Activated T-helper 2 cell treated with anti-CD3 and anti-CD28 coated beads, Interferon-gamma antibody, Interleukin-2, Interleukin-4, amounts not matched to agents 10 μg/mL and 5 μg/mL and 100 μg/mL, durations not matched to agents 14 hours and 24 hours and 36 hours (primary cell): ENCODE results near the gene CTRL. TPM values are rescaled to one million over a fixed set of nuclear protein-coding genes. Genes with fewer than 3 reads are reported as not detected.
A peak's percentile ranks its signal among the peaks of the same experiment; 100 is the strongest.

Experiments used
- DNase-seq: peaks from one replicate; pipeline ENCODE4 v3.0.0; 2021; ENCODE audit warnings: low spot score
- H3K27ac Mint-ChIP-seq: one replicate; pipeline ENCODE4 v1.8.0; 2021; ENCODE audit warnings: mixed read lengths
- H3K27me3 Mint-ChIP-seq: one replicate; pipeline ENCODE4 v1.8.0; 2021; ENCODE audit warnings: low read depth, mixed read lengths
- H3K36me3 Mint-ChIP-seq: one replicate; pipeline ENCODE4 v1.8.0; 2021; ENCODE audit warnings: low read depth, mixed read lengths
- H3K4me1 Mint-ChIP-seq: one replicate; pipeline ENCODE4 v1.8.0; 2021; ENCODE audit warnings: low read depth, mixed read lengths
- H3K4me3 Mint-ChIP-seq: one replicate; pipeline ENCODE4 v1.8.0; 2021; ENCODE audit warnings: low read depth, mild to moderate bottlenecking, moderate library complexity, mixed read lengths
- H3K9me3 Mint-ChIP-seq: one replicate; pipeline ENCODE4 v1.8.0; 2021; ENCODE audit warnings: mixed read lengths
- intact Hi-C: fragments of 100-400 bp; cut with micrococcal nuclease; formaldehyde crosslinking; loops from one replicate; pipeline ENCODE4 v1.15.1; 2023
- total RNA-seq: library from RNA; stranded (reverse); gene quantifications from 2 replicates; pipeline ENCODE4 v1.2.3, GENCODE V29; 2022

Gene CTRL
- total RNA-seq, 1 donor from 2014 or later: 5.6 TPM

- H3K27ac Mint-ChIP-seq: no peak overlapping the region
- peaks cover 48% of the 10 kb centered on the region for H3K36me3 Mint-ChIP-seq
- H3K9me3 Mint-ChIP-seq: no peaks in the 10 kb centered on the region
- no peaks in the 10 kb centered on the region for H3K27me3 Mint-ChIP-seq
- peak; percentile 52 for DNase-seq
- H3K4me1 Mint-ChIP-seq: no peaks in the 10 kb centered on the region
- H3K4me3 Mint-ChIP-seq: no peak overlapping the region
- intact Hi-C loops: loop anchor here (1.0 kb wide), 2 partner anchors 44 to 156 kb away; no protein-coding TSS in a partner anchor
Observed at GRCh38 chr16:67883872-67884261, 47.8 kb downstream of the CTRL start.

DNA sequence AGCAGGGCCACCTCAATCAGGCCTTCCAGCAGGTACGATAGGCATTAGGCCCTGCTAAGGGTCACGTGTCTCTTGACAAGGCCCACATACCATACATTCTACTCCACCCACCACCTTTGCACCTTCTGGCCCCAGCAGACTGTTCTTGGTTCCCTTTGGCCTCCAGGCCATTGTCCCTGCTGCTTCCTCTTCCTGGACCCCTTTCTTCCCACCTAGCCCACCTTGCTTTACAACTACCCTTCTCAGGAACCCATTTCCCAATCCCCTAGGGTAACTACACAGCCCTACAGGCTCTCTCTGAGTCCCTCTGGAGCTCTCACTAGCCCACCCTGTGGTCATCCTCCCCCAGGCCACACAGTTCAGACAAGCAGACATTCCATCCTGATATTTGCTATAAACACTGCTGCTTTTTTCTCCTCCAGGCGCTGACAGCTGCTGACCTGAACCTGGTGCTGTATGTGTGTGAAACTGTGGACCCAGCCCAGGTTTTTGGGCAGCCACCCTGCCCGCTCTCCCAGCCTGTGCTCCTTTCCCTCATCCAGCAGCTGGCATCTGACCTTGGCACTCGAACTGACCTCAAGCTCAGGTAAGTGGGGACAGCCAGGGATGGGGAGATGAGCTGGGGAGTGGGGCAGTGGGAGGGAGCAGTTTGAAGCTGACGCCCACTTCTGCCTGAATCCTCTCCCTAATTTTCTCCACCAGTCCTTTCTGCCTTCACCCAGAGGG, 48.4 kb downstream of the CTRL start:
- Mint-ChIP-seq H3K9me3 (no peaks in the 10 kb centered on the region), H3K27me3 (no peaks in the 10 kb centered on the region), H3K4me3 (no peak overlapping the region), H3K27ac (no peak overlapping the region), H3K36me3 (peaks cover 54% of the 10 kb centered on the region), H3K4me1 (no peaks in the 10 kb centered on the region)
- DNase-seq: no peak
- intact Hi-C loops: loop anchor here (1.0 kb wide), 2 partner anchors 45 to 157 kb away; no protein-coding TSS in a partner anchor

- intact Hi-C loops: loop anchor here (1.0 kb wide), 2 partner anchors 46 to 158 kb away; no protein-coding TSS in a partner anchor
- H3K27me3 Mint-ChIP-seq: no peaks in the 10 kb centered on the region
- no peak overlapping the region for H3K27ac Mint-ChIP-seq
- DNase-seq: no peak
- H3K4me1 Mint-ChIP-seq: no peaks in the 10 kb centered on the region
- H3K36me3 Mint-ChIP-seq: peaks cover 61% of the 10 kb centered on the region
- no peaks in the 10 kb centered on the region for H3K9me3 Mint-ChIP-seq
- H3K4me3 Mint-ChIP-seq: no peak overlapping the region
Observed at GRCh38 chr16:67882374-67883145, 49.1 kb downstream of the CTRL start.

DNA sequence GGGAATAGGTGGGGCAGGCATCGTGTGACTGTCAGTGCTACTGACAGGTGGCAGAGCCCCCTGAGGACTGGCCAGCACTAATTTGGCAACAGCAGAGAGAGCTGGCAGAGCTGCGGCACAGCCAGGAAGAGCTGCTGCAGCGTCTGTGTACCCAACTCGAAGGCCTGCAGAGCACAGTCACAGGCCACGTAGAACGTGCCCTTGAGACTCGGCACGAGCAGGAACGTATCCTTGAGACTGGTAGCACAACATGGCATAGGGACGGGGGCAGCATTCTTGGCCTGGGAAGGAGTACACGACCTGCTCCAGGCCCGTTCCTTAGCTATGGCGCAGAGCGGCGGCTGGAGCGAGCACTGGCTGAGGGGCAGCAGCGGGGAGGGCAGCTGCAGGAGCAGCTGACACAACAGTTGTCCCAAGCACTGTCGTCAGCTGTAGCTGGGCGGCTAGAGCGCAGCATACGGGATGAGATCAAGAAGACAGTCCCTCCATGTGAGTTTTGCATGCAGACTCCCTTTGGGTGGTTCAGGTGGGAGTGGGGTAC, 50.0 kb downstream of the CTRL start:
- intact Hi-C loops: no loop called here
- no peak overlapping the region for H3K27ac Mint-ChIP-seq

GRCh38 chr16:67880584-67880983, 51.1 kb downstream of the CTRL start:
- Mint-ChIP-seq H3K4me1 (peaks cover under 1% of the 10 kb centered on the region), H3K36me3 (peaks cover 78% of the 10 kb centered on the region), H3K4me3 (no peak overlapping the region), H3K27me3 (no peaks in the 10 kb centered on the region), H3K9me3 (no peaks in the 10 kb centered on the region), H3K27ac (no peak overlapping the region)
- intact Hi-C loops: no loop called here
- no peak for DNase-seq

More for the DNA sequence above, 50.0 kb downstream of the CTRL start:
- Mint-ChIP-seq H3K4me1 (no peaks in the 10 kb centered on the region), H3K9me3 (no peaks in the 10 kb centered on the region), H3K27me3 (no peaks in the 10 kb centered on the region), H3K36me3 (peaks cover 70% of the 10 kb centered on the region), H3K4me3 (no peak overlapping the region)
- DNase-seq: no peak

DNA sequence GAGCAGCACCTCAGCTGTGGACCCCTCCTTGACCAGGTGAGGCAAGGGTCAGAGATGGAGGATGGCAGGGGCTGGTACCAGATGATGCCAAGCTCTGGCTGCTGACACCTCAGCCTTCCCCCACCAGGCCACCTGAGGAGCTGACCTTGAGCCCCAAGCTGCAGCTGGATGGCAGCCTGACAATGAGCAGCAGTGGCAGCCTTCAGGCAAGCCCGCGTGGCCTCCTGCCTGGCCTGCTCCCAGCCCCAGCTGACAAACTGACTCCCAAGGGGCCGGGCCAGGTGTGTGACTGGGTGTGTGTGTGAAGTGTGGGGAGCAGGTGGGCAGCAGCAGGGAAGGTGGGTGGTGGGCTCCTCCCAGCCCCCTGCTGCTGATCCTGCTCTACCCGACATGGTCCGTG, 51.7 kb downstream of the CTRL start:
- Mint-ChIP-seq H3K27ac (no peak overlapping the region), H3K4me1 (peaks cover 7% of the 10 kb centered on the region), H3K36me3 (peaks cover 78% of the 10 kb centered on the region), H3K9me3 (no peaks in the 10 kb centered on the region), H3K4me3 (no peak overlapping the region), H3K27me3 (no peaks in the 10 kb centered on the region)
- intact Hi-C loops: no loop called here
- no peak for DNase-seq

Other genes starting within 250 kb of the CTRL start
- 17.0 and 18.3 TPM in 2 replicates for gene GFOD2, start 212.5 kb downstream of the CTRL start, total RNA-seq
- gene RANBP10, start 125.3 kb downstream of the CTRL start, total RNA-seq: 16.5 and 17.3 TPM in 2 replicates
- 0.51 and 1.0 TPM in 2 replicates for gene TSNAXIP1, start 125.0 kb downstream of the CTRL start, total RNA-seq
- gene THAP11, start 89.5 kb downstream of the CTRL start, total RNA-seq: 43.0 and 45.1 TPM in 2 replicates
- gene NUTF2, start 84.9 kb downstream of the CTRL start, total RNA-seq: 165 and 177 TPM in 2 replicates
- gene CENPT, start 84.2 kb downstream of the CTRL start, total RNA-seq: 38.6 and 50.1 TPM in 2 replicates
- gene EDC4, start 58.8 kb downstream of the CTRL start, total RNA-seq: 102 and 105 TPM in 2 replicates
- gene NRN1L, start 47.0 kb downstream of the CTRL start, total RNA-seq: not detected in 2 replicates
- gene PSKH1, start 38.6 kb downstream of the CTRL start, total RNA-seq: 15.5 and 16.5 TPM in 2 replicates
- 238 and 243 TPM in 2 replicates for gene PSMB10, start 5.0 kb upstream of the CTRL start, total RNA-seq
- 20.0 and 22.0 TPM in 2 replicates for gene LCAT, start 12.3 kb upstream of the CTRL start, total RNA-seq
- 46.2 and 47.1 TPM in 2 replicates for gene SLC12A4, start 36.8 kb upstream of the CTRL start, total RNA-seq
- not detected in 2 replicates for gene DPEP3, start 48.6 kb upstream of the CTRL start, total RNA-seq
- gene DPEP2, start 67.6 kb upstream of the CTRL start, total RNA-seq: 3.7 and 4.3 TPM in 2 replicates
- gene DPEP2NB, start 84.0 kb upstream of the CTRL start, total RNA-seq: not detected in 2 replicates
- gene DDX28, start 91.4 kb upstream of the CTRL start, total RNA-seq: 19.3 TPM in 2 replicates
- 31.2 and 34.3 TPM in 2 replicates for gene DUS2, start 91.4 kb upstream of the CTRL start, total RNA-seq
- gene NFATC3, start 153.5 kb upstream of the CTRL start, total RNA-seq: 136 and 146 TPM in 2 replicates